HEK293 (cell line): ENCODE results near the gene KIF21B.

Source experiments
- CTCF ChIP-seq: fragments of 450-650 bp; formaldehyde crosslinking; IDR thresholded peaks from 2 replicates; pipeline ENCODE4 v1.5.1; 2016; ENCODE audit warnings: missing biosample characterization, missing genetic modification characterization
- OSR2 ChIP-seq: fragments of 450-650 bp; formaldehyde crosslinking; IDR thresholded peaks from 2 replicates; pipeline ENCODE4 v1.5.1; 2016; ENCODE audit warnings: missing biosample characterization, missing genetic modification characterization
- PATZ1 ChIP-seq: fragments of 450-650 bp; formaldehyde crosslinking; IDR thresholded peaks from 2 replicates; pipeline ENCODE4 v1.5.1; 2016; ENCODE audit warnings: missing biosample characterization, missing genetic modification characterization
- TCF7L2 ChIP-seq: IDR thresholded peaks from 2 replicates; pipeline ENCODE4 v1.6.1; 2011; ENCODE audit warnings: low read depth, mild to moderate bottlenecking, inconsistent platforms, low read length, moderate library complexity, borderline replicate concordance
- YY1 ChIP-seq: fragments of 450-650 bp; formaldehyde crosslinking; IDR thresholded peaks from 2 replicates; pipeline ENCODE4 v1.5.1; 2018; ENCODE audit warnings: missing biosample characterization, missing genetic modification characterization
- ZBTB21 ChIP-seq: fragments of 450-650 bp; formaldehyde crosslinking; IDR thresholded peaks from 2 replicates; pipeline ENCODE4 v1.5.1; 2017; ENCODE audit warnings: missing biosample characterization, missing genetic modification characterization
- ZBTB26 ChIP-seq: fragments of 450-650 bp; formaldehyde crosslinking; optimal IDR thresholded peaks from 2 replicates; pipeline ENCODE3; 2016; ENCODE audit warnings: missing biosample characterization, mild to moderate bottlenecking, missing genetic modification characterization
- ZBTB7A ChIP-seq: fragments of 450-650 bp; formaldehyde crosslinking; IDR thresholded peaks from 2 replicates; pipeline ENCODE4 v1.5.1; 2016; ENCODE audit warnings: low read depth, missing biosample characterization, missing genetic modification characterization
- ZFP41 ChIP-seq: fragments of 450-650 bp; formaldehyde crosslinking; IDR thresholded peaks from 2 replicates; pipeline ENCODE4 v1.5.1; 2016; ENCODE audit warnings: missing biosample characterization, missing genetic modification characterization, borderline replicate concordance
- ZNF362 ChIP-seq: fragments of 450-650 bp; formaldehyde crosslinking; IDR thresholded peaks from 2 replicates; pipeline ENCODE4 v1.5.1; 2016; ENCODE audit warnings: missing biosample characterization, missing genetic modification characterization
- ZNF391 ChIP-seq: fragments of 450-650 bp; formaldehyde crosslinking; IDR thresholded peaks from 2 replicates; pipeline ENCODE4 v1.5.1; 2016; ENCODE audit warnings: low read depth, missing biosample characterization, missing genetic modification characterization, borderline replicate concordance
- ZNF558 ChIP-seq: fragments of 450-650 bp; formaldehyde crosslinking; IDR thresholded peaks from 2 replicates; pipeline ENCODE4 v1.5.1; 2016; ENCODE audit warnings: missing biosample characterization, missing genetic modification characterization

- no peak for TF ChIP-seq CTCF (tag by site-specific recombination)
- TF ChIP-seq ZNF362 (tag by site-specific recombination), result no peak
- TF ChIP-seq ZBTB7A (tag by site-specific recombination), result no peak
- TF ChIP-seq PATZ1, result no peak
- no peak for TF ChIP-seq ZNF391 (tag by site-specific recombination)
- TF ChIP-seq ZFP41, result no peak
- TF ChIP-seq ZNF558 (tag by site-specific recombination), result no peak
- no peak for TF ChIP-seq ZBTB26 (tag by site-specific recombination)
- no peak for TF ChIP-seq YY1
- TF ChIP-seq OSR2 (tag by site-specific recombination), result no peak
- TF ChIP-seq TCF7L2, result no peak
- no peak for TF ChIP-seq ZBTB21 (tag by site-specific recombination)
Measured at GRCh38 chr1:200934676-200935245, 88.8 kb downstream of the KIF21B start.
